RWPE2 (cell line): ENCODE data around the gene GPD1L.

Source experiments
- ATAC-seq: fragments of 200-7000 bp; cut with Tn5 transposase; 3 replicates; pipeline ENCODE4 v1.9.1; 2021; ENCODE audit warnings: low read depth
- DNase-seq: peaks from one replicate; pipeline ENCODE4 v3.0.0-alpha.2; 2020; ENCODE audit warnings: low spot score
- H3K27ac ChIP-seq: fragments of 450-650 bp; 2 replicates; pipeline ENCODE4 v1.5.1; 2017; ENCODE audit warnings: mild to moderate bottlenecking; ENCODE audit not compliant: poor library complexity, severe bottlenecking
- H3K27me3 ChIP-seq: fragments of 250-450 bp; sonication (Bioruptor Pico); 2 replicates; pipeline ENCODE4 v1.5.1; 2021; ENCODE audit warnings: mild to moderate bottlenecking, moderate library complexity; ENCODE audit not compliant: insufficient read depth, poor library complexity, severe bottlenecking
- H3K36me3 ChIP-seq: fragments of 250-450 bp; sonication (Bioruptor Pico); 2 replicates; pipeline ENCODE4 v1.5.1; 2020; ENCODE audit warnings: low read depth, mild to moderate bottlenecking, moderate library complexity
- H3K4me1 ChIP-seq: fragments of 250-450 bp; sonication (Bioruptor Pico); 2 replicates; pipeline ENCODE4 v1.5.1; 2021; ENCODE audit warnings: mild to moderate bottlenecking, moderate library complexity; ENCODE audit not compliant: insufficient read depth, poor library complexity, severe bottlenecking
- H3K4me3 ChIP-seq: fragments of 250-450 bp; sonication (Bioruptor Pico); 2 replicates; pipeline ENCODE4 v1.5.1; 2021; ENCODE audit warnings: mild to moderate bottlenecking, moderate library complexity; ENCODE audit not compliant: severe bottlenecking
- H3K9me3 ChIP-seq: fragments of 250-450 bp; sonication (Bioruptor Pico); 2 replicates; pipeline ENCODE4 v1.5.1; 2021; ENCODE audit warnings: mild to moderate bottlenecking, moderate library complexity; ENCODE audit not compliant: severe bottlenecking
- CTCF ChIP-seq: fragments of 450-650 bp; IDR thresholded peaks from one replicate; pipeline ENCODE4 v1.5.1; 2017; ENCODE audit warnings: mild to moderate bottlenecking, moderate library complexity; ENCODE audit not compliant: poor library complexity, severe bottlenecking

Gene GPD1L

GRCh38 chr3:32160706-32161214 is 54.3 kb downstream of the GPD1L start:
- H3K27ac ChIP-seq, result no peak overlapping the region
- no peak for TF ChIP-seq CTCF
- no peak overlapping the region for H3K4me3 ChIP-seq
- ATAC-seq (no peak), DNase-seq (no peak)
- H3K27me3 ChIP-seq, result no peaks in the 10 kb centered on the region
- no peaks in the 10 kb centered on the region for H3K4me1 ChIP-seq
- no peaks in the 10 kb centered on the region for H3K9me3 ChIP-seq
- no peaks in the 10 kb centered on the region for H3K36me3 ChIP-seq

GRCh38 chr3:32165442-32165841 is 59.0 kb downstream of the GPD1L start:
- no peaks in the 10 kb centered on the region for H3K9me3 ChIP-seq
- ATAC-seq, result no peak
- no peak for TF ChIP-seq CTCF
- no peaks in the 10 kb centered on the region for H3K27me3 ChIP-seq
- H3K36me3 ChIP-seq, result no peaks in the 10 kb centered on the region
- no peak overlapping the region for H3K4me3 ChIP-seq
- no peaks in the 10 kb centered on the region for H3K4me1 ChIP-seq
- no peak for DNase-seq
- H3K27ac ChIP-seq, result no peak overlapping the region

- Histone ChIP-seq H3K4me3 (no peak overlapping the region), H3K27me3 (no peaks in the 10 kb centered on the region), H3K36me3 (no peaks in the 10 kb centered on the region), H3K4me1 (no peaks in the 10 kb centered on the region), H3K9me3 (no peaks in the 10 kb centered on the region), H3K27ac (no peak overlapping the region)
- ATAC-seq, result no peak
- no peak for DNase-seq
- no peak for TF ChIP-seq CTCF
These were observed 60.2 kb downstream of the GPD1L start for GRCh38 chr3:32166654-32167053.

- no peaks in the 10 kb centered on the region for H3K9me3 ChIP-seq
- TF ChIP-seq CTCF, result no peak
- H3K27ac ChIP-seq, result no peak overlapping the region
- no peaks in the 10 kb centered on the region for H3K4me1 ChIP-seq
- DNase-seq, result no peak
- H3K4me3 ChIP-seq, result no peak overlapping the region
- no peaks in the 10 kb centered on the region for H3K27me3 ChIP-seq
- no peaks in the 10 kb centered on the region for H3K36me3 ChIP-seq
- no peak for ATAC-seq
These were observed 66.0 kb downstream of the GPD1L start for GRCh38 chr3:32172420-32172819.

- Histone ChIP-seq H3K4me1 (no peaks in the 10 kb centered on the region), H3K9me3 (no peaks in the 10 kb centered on the region), H3K27me3 (no peaks in the 10 kb centered on the region), H3K27ac (no peak overlapping the region), H3K36me3 (no peaks in the 10 kb centered on the region), H3K4me3 (no peak overlapping the region)
- peak; percentile 84 for TF ChIP-seq CTCF
- no peak for ATAC-seq
- DNase-seq, result no peak
These were observed 69.3 kb downstream of the GPD1L start for GRCh38 chr3:32175607-32176197.
